Nephron progenitor cell (in vitro differentiated cells): Measurements from ENCODE around the gene TTC21A.
A peak's percentile ranks its signal among the peaks of the same experiment; 100 is the strongest.

Experiments used
- DNase-seq: peaks from one replicate; pipeline ENCODE4 v3.0.0; 2021
- H3K27ac Mint-ChIP-seq: 2 replicates; pipeline ENCODE4 v1.8.0; 2021; ENCODE audit warnings: mild to moderate bottlenecking, moderate library complexity, mixed read lengths
- H3K27me3 Mint-ChIP-seq: 2 replicates; pipeline ENCODE4 v1.8.0; 2021; ENCODE audit warnings: mild to moderate bottlenecking, low read depth, mixed read lengths; ENCODE audit not compliant: poor library complexity
- H3K36me3 Mint-ChIP-seq: 2 replicates; pipeline ENCODE4 v1.8.0; 2021; ENCODE audit warnings: low read depth, mixed read lengths
- H3K4me1 Mint-ChIP-seq: 2 replicates; pipeline ENCODE4 v1.8.0; 2021; ENCODE audit warnings: mixed read lengths
- H3K4me3 Mint-ChIP-seq: 2 replicates; pipeline ENCODE4 v1.8.0; 2021; ENCODE audit warnings: mild to moderate bottlenecking, moderate library complexity, mixed read lengths
- H3K9me3 Mint-ChIP-seq: 2 replicates; pipeline ENCODE4 v1.8.0; 2021; ENCODE audit warnings: mild to moderate bottlenecking, moderate library complexity, mixed read lengths
- TF ChIP-seq, protein P1 (sequence below): fragments of 200-600 bp; sonication (generic); IDR thresholded peaks from 2 replicates; pipeline ENCODE4 v1.5.0; 2021; ENCODE audit warnings: antibody characterized with exemption

TTC21A gene

DNA sequence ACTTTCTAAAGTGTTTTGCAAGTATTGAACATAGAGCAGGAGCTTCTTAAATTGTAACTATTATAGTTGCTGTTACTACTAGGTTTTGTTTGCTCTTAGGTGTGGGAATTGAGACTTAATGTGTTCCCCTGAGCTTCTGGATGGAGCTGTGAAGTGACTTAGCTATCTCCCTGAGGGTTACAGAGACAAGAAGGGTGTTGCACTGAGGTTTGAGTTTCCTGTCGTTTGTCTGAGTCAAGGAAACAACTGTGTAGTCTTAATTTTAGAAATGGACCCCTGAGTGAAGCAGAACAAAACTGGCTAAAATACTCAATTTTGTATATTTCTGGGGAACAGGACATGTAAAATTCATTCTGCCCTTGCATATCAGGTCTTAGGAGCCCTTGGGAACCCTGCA, 20.4 kb downstream of the TTC21A start:
- H3K27me3 Mint-ChIP-seq = no peaks in the 10 kb centered on the region
- no peak overlapping the region for H3K4me3 Mint-ChIP-seq
- peaks cover 41% of the 10 kb centered on the region for H3K4me1 Mint-ChIP-seq
- no peak overlapping the region for H3K27ac Mint-ChIP-seq
- TF ChIP-seq, protein P1, sequence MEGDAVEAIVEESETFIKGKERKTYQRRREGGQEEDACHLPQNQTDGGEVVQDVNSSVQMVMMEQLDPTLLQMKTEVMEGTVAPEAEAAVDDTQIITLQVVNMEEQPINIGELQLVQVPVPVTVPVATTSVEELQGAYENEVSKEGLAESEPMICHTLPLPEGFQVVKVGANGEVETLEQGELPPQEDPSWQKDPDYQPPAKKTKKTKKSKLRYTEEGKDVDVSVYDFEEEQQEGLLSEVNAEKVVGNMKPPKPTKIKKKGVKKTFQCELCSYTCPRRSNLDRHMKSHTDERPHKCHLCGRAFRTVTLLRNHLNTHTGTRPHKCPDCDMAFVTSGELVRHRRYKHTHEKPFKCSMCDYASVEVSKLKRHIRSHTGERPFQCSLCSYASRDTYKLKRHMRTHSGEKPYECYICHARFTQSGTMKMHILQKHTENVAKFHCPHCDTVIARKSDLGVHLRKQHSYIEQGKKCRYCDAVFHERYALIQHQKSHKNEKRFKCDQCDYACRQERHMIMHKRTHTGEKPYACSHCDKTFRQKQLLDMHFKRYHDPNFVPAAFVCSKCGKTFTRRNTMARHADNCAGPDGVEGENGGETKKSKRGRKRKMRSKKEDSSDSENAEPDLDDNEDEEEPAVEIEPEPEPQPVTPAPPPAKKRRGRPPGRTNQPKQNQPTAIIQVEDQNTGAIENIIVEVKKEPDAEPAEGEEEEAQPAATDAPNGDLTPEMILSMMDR = no peak
- H3K36me3 Mint-ChIP-seq = peaks cover 10% of the 10 kb centered on the region
- no peaks in the 10 kb centered on the region for H3K9me3 Mint-ChIP-seq
- no peak for DNase-seq

DNA sequence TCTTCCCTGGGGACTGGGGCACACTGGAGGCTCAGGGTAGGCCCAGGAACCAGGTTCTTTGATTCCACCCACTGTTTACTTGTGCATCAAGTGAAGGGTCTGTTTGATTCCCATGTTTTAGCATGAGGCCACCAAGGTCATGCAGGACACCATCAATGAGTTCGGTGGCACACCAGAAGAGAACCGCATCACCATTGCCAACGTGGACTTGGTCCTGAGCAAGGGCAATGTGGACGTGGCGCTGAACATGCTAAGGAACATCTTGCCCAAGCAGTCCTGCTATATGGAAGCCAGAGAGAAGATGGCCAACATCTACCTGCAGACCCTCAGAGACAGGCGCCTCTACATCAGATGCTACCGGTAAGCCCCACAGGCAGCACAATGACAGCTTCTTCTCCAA, 21.5 kb downstream of the TTC21A start:
- Mint-ChIP-seq H3K27me3 (no peaks in the 10 kb centered on the region), H3K4me3 (no peak overlapping the region), H3K36me3 (peaks cover 10% of the 10 kb centered on the region), H3K27ac (no peak overlapping the region), H3K9me3 (no peaks in the 10 kb centered on the region), H3K4me1 (peaks cover 39% of the 10 kb centered on the region)
- TF ChIP-seq, protein P1 = no peak
- DNase-seq = no peak

DNA sequence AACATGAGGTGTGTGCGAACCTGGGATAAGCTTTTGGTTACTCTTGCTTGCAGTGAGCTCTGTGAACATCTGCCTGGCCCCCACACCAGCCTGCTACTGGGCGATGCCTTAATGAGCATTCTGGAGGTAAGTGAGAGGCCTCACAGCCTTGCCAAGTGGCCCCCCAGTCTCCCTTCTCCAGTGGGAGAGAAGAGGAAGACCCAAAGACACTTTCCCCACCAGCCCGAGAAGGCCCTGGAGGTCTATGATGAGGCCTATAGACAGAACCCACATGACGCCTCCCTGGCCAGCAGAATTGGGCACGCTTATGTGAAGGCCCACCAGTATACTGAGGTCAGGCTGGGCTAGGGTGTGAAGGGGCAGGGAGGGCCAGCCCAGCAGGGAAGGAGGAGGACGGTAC, 22.5 kb downstream of the TTC21A start:
- Mint-ChIP-seq H3K27me3 (no peaks in the 10 kb centered on the region), H3K4me3 (no peak overlapping the region), H3K36me3 (peaks cover 10% of the 10 kb centered on the region), H3K27ac (no peak overlapping the region), H3K4me1 (peaks cover 39% of the 10 kb centered on the region), H3K9me3 (no peaks in the 10 kb centered on the region)
- no peak for DNase-seq
- TF ChIP-seq, protein P1 = no peak

DNA sequence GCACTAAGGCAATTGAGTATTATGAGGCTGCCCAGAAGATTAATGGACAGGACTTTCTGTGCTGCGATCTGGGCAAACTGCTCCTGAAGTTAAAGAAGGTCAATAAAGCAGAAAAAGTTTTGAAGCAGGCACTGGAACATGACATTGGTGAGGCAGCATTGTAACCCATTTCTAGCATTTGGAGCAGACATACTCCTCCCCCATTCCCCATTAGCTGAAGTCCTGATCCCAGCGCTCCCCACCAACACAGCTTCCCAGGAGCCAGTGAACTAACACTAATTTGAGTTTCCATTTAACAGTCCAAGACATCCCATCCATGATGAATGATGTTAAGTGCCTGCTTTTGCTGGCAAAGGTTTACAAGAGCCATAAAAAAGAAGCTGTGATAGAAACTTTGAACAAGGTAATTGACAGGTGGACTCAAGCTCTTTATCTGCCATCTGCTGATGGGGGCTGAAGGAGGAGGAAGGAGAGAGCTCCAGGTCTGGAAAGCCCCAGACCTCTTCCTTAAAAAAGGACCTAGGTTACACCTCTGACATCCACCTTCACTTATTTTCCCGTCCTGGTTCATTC, 23.3 kb downstream of the TTC21A start:
- TF ChIP-seq, protein P1 = no peak
- H3K4me3 Mint-ChIP-seq = no peak overlapping the region

DNA sequence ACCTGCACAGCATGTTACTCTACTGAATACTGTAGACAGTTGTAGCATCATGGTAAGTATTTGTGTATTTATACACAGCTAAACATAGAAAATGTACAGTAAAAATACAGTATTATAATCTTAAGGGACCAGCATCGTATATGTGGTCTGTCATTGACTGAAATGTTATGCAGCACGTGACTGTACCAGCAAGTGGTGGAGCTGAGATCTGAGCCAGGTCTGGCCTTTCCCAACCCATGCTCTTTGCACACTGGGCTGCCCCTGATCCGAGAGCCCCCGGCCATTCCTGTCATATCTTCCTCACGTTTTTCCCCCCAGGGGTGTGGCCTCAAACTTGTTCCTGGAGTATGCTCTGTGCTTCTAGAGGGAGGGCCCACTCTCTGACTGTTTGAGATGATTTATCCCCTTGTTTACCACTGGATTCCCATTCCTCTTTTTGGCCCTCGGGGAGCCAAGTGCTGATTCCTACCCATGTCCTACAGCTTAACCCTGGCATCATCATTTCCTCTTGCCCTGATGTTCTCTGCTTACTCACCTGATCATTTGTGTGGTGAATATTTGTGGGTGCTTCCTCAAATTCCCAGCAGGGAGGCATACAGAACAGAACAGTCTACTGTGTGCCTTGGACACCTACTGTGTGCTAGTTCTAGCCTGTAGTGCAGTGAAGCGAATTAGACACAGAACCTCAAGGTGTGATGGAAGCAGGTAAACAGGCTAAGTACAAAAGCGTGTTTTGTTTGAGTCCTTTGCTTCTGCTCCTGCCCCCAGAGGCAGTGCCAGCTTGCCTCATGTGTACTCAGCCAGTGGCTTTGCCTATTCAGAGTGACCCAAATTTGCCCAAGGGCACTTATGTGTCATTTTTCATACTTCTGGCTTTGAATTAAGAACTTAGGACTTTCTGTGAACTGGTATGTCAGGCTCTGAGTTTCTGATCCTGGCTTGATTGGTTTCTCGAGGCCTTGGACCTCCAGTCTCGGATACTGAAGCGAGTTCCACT, 24.9 kb downstream of the TTC21A start:
- peaks cover 27% of the 10 kb centered on the region for H3K4me1 Mint-ChIP-seq
- DNase-seq = no peak
- H3K4me3 Mint-ChIP-seq = no peak overlapping the region
- peak overlapping the region; percentile 77 for H3K27ac Mint-ChIP-seq
- TF ChIP-seq, protein P1 = no peak
- H3K36me3 Mint-ChIP-seq = peaks cover 10% of the 10 kb centered on the region
- no peaks in the 10 kb centered on the region for H3K9me3 Mint-ChIP-seq
- no peaks in the 10 kb centered on the region for H3K27me3 Mint-ChIP-seq

More for the DNA sequence above, 23.3 kb downstream of the TTC21A start:
- H3K27me3 Mint-ChIP-seq = no peaks in the 10 kb centered on the region
- H3K9me3 Mint-ChIP-seq = no peaks in the 10 kb centered on the region
- H3K27ac Mint-ChIP-seq = peak overlapping the region; percentile 39
- peaks cover 39% of the 10 kb centered on the region for H3K4me1 Mint-ChIP-seq
- H3K36me3 Mint-ChIP-seq = peaks cover 10% of the 10 kb centered on the region
- no peak for DNase-seq
